Keratinocyte (primary cell): Measurements from ENCODE around the gene UMODL1. TPM values are rescaled to one million over a fixed set of nuclear protein-coding genes. Genes with fewer than 3 reads are reported as not detected.

Source experiments
- DNase-seq: peaks from one replicate; pipeline ENCODE4 v3.0.0-alpha.2; 2011; ENCODE audit warnings: low read depth, missing footprints, low spot score
- FAIRE-seq: peaks from 2 replicates; lab custom pipeline; 2011; peaks lifted over from hg19 to GRCh38; lab: Jason Lieb, UNC
- H2AFZ ChIP-seq: 2 replicates; pipeline ENCODE4 v1.6.0; 2012; ENCODE audit warnings: low read length, control low read depth, inconsistent platforms; ENCODE audit not compliant: control insufficient read depth
- H3K27ac ChIP-seq: 2 replicates; pipeline ENCODE4 v1.5.1; 2011; ENCODE audit warnings: low read length; ENCODE audit not compliant: control insufficient read depth, insufficient read depth
- H3K27me3 ChIP-seq: 3 replicates; pipeline ENCODE4 v1.6.0; 2011; ENCODE audit warnings: low read length; ENCODE audit not compliant: control insufficient read depth, insufficient read depth; ENCODE audit errors: extremely low read depth
- H3K36me3 ChIP-seq, 2 experiments: 2 replicates in 1 of 2; 3 replicates in 1 of 2; pipeline ENCODE4 v1.5.1; 2011; ENCODE audit warnings: low read length in 2 of 2, mild to moderate bottlenecking in 1 of 2; ENCODE audit not compliant: control insufficient read depth in 2 of 2, insufficient read depth in 2 of 2; ENCODE audit errors: extremely low read depth in 1 of 2
- H3K4me1 ChIP-seq: 3 replicates; pipeline ENCODE4 v1.5.1; 2011; ENCODE audit warnings: low read length; ENCODE audit not compliant: control insufficient read depth, insufficient read depth; ENCODE audit errors: extremely low read depth
- H3K4me2 ChIP-seq: 3 replicates; pipeline ENCODE4 v1.6.0; 2011; ENCODE audit warnings: low read depth, low read length; ENCODE audit not compliant: control insufficient read depth, insufficient read depth; ENCODE audit errors: extremely low read depth
- H3K4me3 ChIP-seq, 3 experiments: fragments of 200-600 bp in 1 of 3; sonication (generic) in 1 of 3; 2 replicates in 2 of 3; 3 replicates in 1 of 3; pipeline ENCODE4 v1.5.1; 2011 to 2016; ENCODE audit warnings: low read length in 3 of 3, mild to moderate bottlenecking in 3 of 3, control low read depth in 2 of 3, inconsistent platforms in 1 of 3, low read depth in 1 of 3, mixed read lengths in 1 of 3, mixed run types in 1 of 3, moderate library complexity in 1 of 3; ENCODE audit not compliant: control insufficient read depth in 2 of 3, insufficient read depth in 2 of 3; ENCODE audit errors: extremely low read depth in 1 of 3
- H3K79me2 ChIP-seq: 2 replicates; pipeline ENCODE4 v1.6.0; 2012; ENCODE audit warnings: low read length; ENCODE audit not compliant: control insufficient read depth, insufficient read depth
- H3K9ac ChIP-seq: 3 replicates; pipeline ENCODE4 v1.6.0; 2011; ENCODE audit warnings: low read length; ENCODE audit not compliant: control insufficient read depth, insufficient read depth; ENCODE audit errors: extremely low read depth
- H3K9me1 ChIP-seq: 3 replicates; pipeline ENCODE4 v1.6.0; 2011; ENCODE audit warnings: low read length; ENCODE audit not compliant: control insufficient read depth, insufficient read depth; ENCODE audit errors: extremely low read depth
- H3K9me3 ChIP-seq: 2 replicates; pipeline ENCODE4 v1.5.1; 2012; ENCODE audit warnings: low read depth, low read length; ENCODE audit not compliant: control insufficient read depth
- H4K20me1 ChIP-seq: 3 replicates; pipeline ENCODE4 v1.6.0; 2011; ENCODE audit warnings: low read length; ENCODE audit not compliant: control insufficient read depth, insufficient read depth; ENCODE audit errors: extremely low read depth
- CTCF ChIP-seq, 3 experiments: IDR thresholded peaks in 1 of 3; conservative IDR thresholded peaks in 1 of 3; optimal IDR thresholded peaks in 1 of 3; 2 replicates in 2 of 3; 3 replicates in 1 of 3; pipeline versions ENCODE3 to v1.5.1; 2011; ENCODE audit warnings: low read length in 3 of 3, mild to moderate bottlenecking in 3 of 3, moderate library complexity in 2 of 3, control low read depth in 1 of 3, inconsistent platforms in 1 of 3; ENCODE audit not compliant: insufficient read depth in 2 of 3; ENCODE audit errors: extremely low read depth in 1 of 3
- EZH2 ChIP-seq: IDR thresholded peaks from one replicate; pipeline ENCODE4 v1.6.1; 2012; ENCODE audit warnings: inconsistent platforms, mild to moderate bottlenecking, low read length, moderate library complexity
- dilution Hi-C: fragments of 300-500 bp; cut with MboI; formaldehyde crosslinking; loops from one replicate; pipeline ENCODE4 v1.7.0; 2020; ENCODE audit warnings: low sequenced_read_pairs; ENCODE audit not compliant: extremely low pct_ligation_motif_present
- polyA plus RNA-seq, 5 experiments: library from polyadenylated mRNA; depleted of rRNA in 3 of 5; stranded (reverse) in 3 of 5; stranded (forward) in 1 of 5; unstranded in 1 of 5; fragments of >200 nt; gene quantifications; 1 replicate in 1 of 5; 2 replicates in 3 of 5; 3 replicates in 1 of 5; pipeline versions ENCODE4 v1.2.1 to v1.2.3, GENCODE V29; 2011 to 2012; ENCODE audit warnings: missing spikeins in 2 of 5, low read depth in 1 of 5, low replicate concordance in 1 of 5

The UMODL1 gene
- polyA plus RNA-seq, 1 donor (not counting 4 experiments of a cell fraction or from before 2014, with no cell fraction given) = 0.03 TPM

GRCh38 chr21:42056996-42057689 lies 14.0 kb upstream of the UMODL1 start:
- peak overlapping the region; percentile 10 for H3K27ac ChIP-seq
- H3K4me1 ChIP-seq = peaks cover 24% of the 10 kb centered on the region
- H3K79me2 ChIP-seq = no peaks in the 10 kb centered on the region
- peak overlapping the region; percentile 78 for H3K4me2 ChIP-seq
- peak overlapping the region; percentile 5 for H2AFZ ChIP-seq
- dilution Hi-C loops = no loop called here
- DNase-seq = no peak
- TF ChIP-seq CTCF (optimal IDR thresholded peaks at IDR 0.05 in 1 of 3, IDR thresholded peaks at IDR 0.05 in 1 of 3, conservative IDR thresholded peaks at IDR 0.05 in 1 of 3; ENCODE audit: extremely low read depth in 1 of 3, insufficient read depth in 2 of 3, low read length in 3 of 3) (no peak), EZH2 (no peak)
- no peaks in the 10 kb centered on the region for H3K36me3 ChIP-seq
- peak overlapping the region in 1 of 3 experiments; percentile 35 for H3K4me3 ChIP-seq
- H3K27me3 ChIP-seq = no peaks in the 10 kb centered on the region
- peak overlapping the region; percentile 36 for H3K9ac ChIP-seq
- H4K20me1 ChIP-seq = no peaks in the 10 kb centered on the region
- no peaks in the 10 kb centered on the region for H3K9me1 ChIP-seq
- peak; percentile 89 for FAIRE-seq
- H3K9me3 ChIP-seq = no peaks in the 10 kb centered on the region

- peak overlapping the region; percentile 78 for H3K4me2 ChIP-seq
Observed at GRCh38 chr21:42057851-42058437, 13.2 kb upstream of the UMODL1 start.

More at GRCh38 chr21:42057851-42058437, 13.2 kb upstream of the UMODL1 start:
- H4K20me1 ChIP-seq = no peaks in the 10 kb centered on the region
- H3K4me3 ChIP-seq = no peak overlapping the region
- DNase-seq = no peak
- H3K9ac ChIP-seq = no peak overlapping the region
- no peak for FAIRE-seq
- no peaks in the 10 kb centered on the region for H3K36me3 ChIP-seq
- H3K4me1 ChIP-seq = peaks cover 31% of the 10 kb centered on the region
- H3K79me2 ChIP-seq = no peaks in the 10 kb centered on the region
- H2AFZ ChIP-seq = no peak overlapping the region
- no peaks in the 10 kb centered on the region for H3K9me1 ChIP-seq
- no peak overlapping the region for H3K27ac ChIP-seq
- dilution Hi-C loops = no loop called here
- TF ChIP-seq EZH2 (no peak), CTCF (optimal IDR thresholded peaks at IDR 0.05 in 1 of 3, IDR thresholded peaks at IDR 0.05 in 1 of 3, conservative IDR thresholded peaks at IDR 0.05 in 1 of 3; ENCODE audit: extremely low read depth in 1 of 3, insufficient read depth in 2 of 3, low read length in 3 of 3) (no peak)
- H3K9me3 ChIP-seq = no peaks in the 10 kb centered on the region
- no peaks in the 10 kb centered on the region for H3K27me3 ChIP-seq
